H1 (cell line): Measurements from ENCODE around the gene MIPEP. TPM values are rescaled to one million over a fixed set of nuclear protein-coding genes. Genes with fewer than 3 reads are reported as not detected.

Experiments
- CTCF ChIA-PET: fragments of 300-600 bp; sonication (Branson Sonifier 250); formaldehyde crosslinking; loops from one replicate; lab custom pipeline; 2021; ENCODE audit not compliant: partially characterized antibody; lab: Charles Lee
- POLR2A ChIA-PET: fragments of 300-600 bp; sonication (Branson Sonifier 250); formaldehyde crosslinking; loops from one replicate; lab custom pipeline; 2021; ENCODE audit warnings: inconsistent platforms; ENCODE audit not compliant: partially characterized antibody; lab: Charles Lee
- DNase-seq, 2 experiments: peaks; one replicate each; pipeline versions ENCODE4 v3.0.0 to v3.0.0-alpha.2; 2010 to 2022; ENCODE audit warnings: low spot score in 2 of 2, low read depth in 1 of 2, mixed read lengths in 1 of 2
- FAIRE-seq: peaks from 2 replicates; lab custom pipeline; 2011; peaks lifted over from hg19 to GRCh38; lab: Jason Lieb, UNC
- H2AFZ ChIP-seq: 2 replicates; pipeline ENCODE4 v1.8.1; 2012; ENCODE audit warnings: low read length, inconsistent platforms
- H2AK5ac ChIP-seq: 2 replicates; pipeline ENCODE4 v1.6.1; 2013; ENCODE audit warnings: low read depth, low read length
- H2BK120ac ChIP-seq: replicated peaks from 2 replicates; pipeline ENCODE3; 2013; ENCODE audit warnings: low read depth, low read length, inconsistent platforms
- H2BK12ac ChIP-seq: 2 replicates; pipeline ENCODE4 v1.6.1; 2013; ENCODE audit warnings: low read depth, low read length
- H2BK15ac ChIP-seq: 2 replicates; pipeline ENCODE4 v1.6.1; 2013; ENCODE audit warnings: low read length
- H2BK20ac ChIP-seq: 2 replicates; pipeline ENCODE4 v1.6.1; 2013; ENCODE audit warnings: low read length
- H2BK5ac ChIP-seq: 2 replicates; pipeline ENCODE4 v1.6.1; 2013; ENCODE audit warnings: low read depth, low read length
- H3K14ac ChIP-seq: 2 replicates; pipeline ENCODE4 v1.6.1; 2013; ENCODE audit warnings: inconsistent platforms; ENCODE audit not compliant: insufficient read length
- H3K18ac ChIP-seq: 2 replicates; pipeline ENCODE4 v1.6.1; 2013; ENCODE audit warnings: low read length; ENCODE audit errors: extremely low read depth
- H3K23ac ChIP-seq: 2 replicates; pipeline ENCODE4 v1.6.1; 2013; ENCODE audit warnings: inconsistent platforms; ENCODE audit not compliant: insufficient read length
- H3K23me2 ChIP-seq: 2 replicates; pipeline ENCODE4 v1.6.1; 2013; ENCODE audit warnings: low read depth, low read length
- H3K27ac ChIP-seq: 2 replicates; pipeline ENCODE4 v1.6.1; 2011; ENCODE audit warnings: low read depth, low read length, inconsistent platforms
- H3K27me3 ChIP-seq, 4 experiments: replicated peaks in 1 of 4; 1 replicate in 1 of 4; 2 replicates in 3 of 4; pipeline versions ENCODE4 v1.6.1 to v1.8.1; 2011 to 2013; ENCODE audit warnings: low read length in 3 of 4, mild to moderate bottlenecking in 3 of 4, inconsistent platforms in 2 of 4, mixed read lengths in 2 of 4, moderate library complexity in 1 of 4; ENCODE audit not compliant: control insufficient read depth in 3 of 4, insufficient read depth in 3 of 4; ENCODE audit errors: extremely low read depth in 1 of 4
- H3K36me3 ChIP-seq, 4 experiments: 2 replicates each; pipeline versions ENCODE4 v1.6.1 to v1.8.1; 2011 to 2013; ENCODE audit warnings: mild to moderate bottlenecking in 4 of 4, low read length in 3 of 4, moderate library complexity in 2 of 4, control low read depth in 1 of 4, inconsistent platforms in 1 of 4; ENCODE audit not compliant: insufficient read depth in 4 of 4, control insufficient read depth in 2 of 4
- H3K4ac ChIP-seq: replicated peaks from 2 replicates; pipeline ENCODE3; 2013; ENCODE audit warnings: low read length, low read depth, mixed read lengths, inconsistent platforms; ENCODE audit not compliant: insufficient read length
- H3K4me1 ChIP-seq, 4 experiments: replicated peaks in 1 of 4; 1 replicate in 1 of 4; 2 replicates in 3 of 4; pipeline versions ENCODE4 v1.6.1 to v1.8.1; 2011 to 2013; ENCODE audit warnings: low read length in 3 of 4, inconsistent platforms in 2 of 4, mixed read lengths in 1 of 4; ENCODE audit not compliant: insufficient read depth in 4 of 4, control insufficient read depth in 3 of 4
- H3K4me2 ChIP-seq, 2 experiments: 2 replicates each; pipeline versions ENCODE4 v1.6.1 to v1.8.1; 2011 to 2013; ENCODE audit warnings: low read depth in 2 of 2, low read length in 2 of 2, control low read depth in 1 of 2, inconsistent platforms in 1 of 2, mild to moderate bottlenecking in 1 of 2; ENCODE audit not compliant: insufficient read depth in 1 of 2
- H3K4me3 ChIP-seq, 4 experiments: fragments of 200-600, 300-600 bp in 1 of 4; sonication (generic), shearing (Covaris generic), sonication (Bioruptor Twin) in 1 of 4; 2 replicates each; pipeline versions ENCODE4 v1.5.1 to v1.8.1; 2011 to 2016; ENCODE audit warnings: low read length in 4 of 4, low read depth in 3 of 4, control low read depth in 2 of 4, inconsistent platforms in 2 of 4, mild to moderate bottlenecking in 2 of 4, mixed read lengths in 1 of 4, moderate library complexity in 1 of 4; ENCODE audit not compliant: insufficient read depth in 2 of 4; ENCODE audit errors: extremely low read depth in 1 of 4
- H3K56ac ChIP-seq: replicated peaks from 2 replicates; pipeline ENCODE3; 2013; ENCODE audit warnings: low read depth, mild to moderate bottlenecking, mixed read lengths, low read length, inconsistent platforms; ENCODE audit not compliant: insufficient read length
- H3K79me1 ChIP-seq: 2 replicates; pipeline ENCODE4 v1.6.1; 2013; ENCODE audit warnings: low read depth, low read length, control low read depth
- H3K79me2 ChIP-seq, 2 experiments: 2 replicates each; pipeline versions ENCODE4 v1.6.1 to v1.8.1; 2012 to 2013; ENCODE audit warnings: low read length in 2 of 2, mild to moderate bottlenecking in 2 of 2, inconsistent platforms in 1 of 2; ENCODE audit not compliant: insufficient read depth in 2 of 2, control insufficient read depth in 1 of 2
- H3K9ac ChIP-seq, 4 experiments: replicated peaks in 1 of 4; 1 replicate in 1 of 4; 2 replicates in 3 of 4; pipeline versions ENCODE4 v1.6.1 to v1.8.1; 2011 to 2013; ENCODE audit warnings: low read depth in 3 of 4, low read length in 3 of 4, control low read depth in 2 of 4, mild to moderate bottlenecking in 2 of 4, moderate library complexity in 2 of 4, inconsistent platforms in 1 of 4; ENCODE audit errors: extremely low read depth in 1 of 4
- H3K9me3 ChIP-seq, 2 experiments: 2 replicates each; pipeline versions ENCODE4 v1.6.1 to v1.8.1; 2012 to 2013; ENCODE audit warnings: mild to moderate bottlenecking in 2 of 2, moderate library complexity in 2 of 2, control low read depth in 1 of 2, inconsistent platforms in 1 of 2, low read depth in 1 of 2, low read length in 1 of 2, mixed read lengths in 1 of 2; ENCODE audit not compliant: insufficient read depth in 2 of 2
- H4K20me1 ChIP-seq, 2 experiments: replicated peaks in 1 of 2; 2 replicates each; pipeline versions ENCODE3 to v1.8.1; 2011 to 2013; ENCODE audit warnings: inconsistent platforms in 2 of 2, low read length in 2 of 2, mild to moderate bottlenecking in 1 of 2; ENCODE audit not compliant: insufficient read depth in 2 of 2, control insufficient read depth in 1 of 2
- H4K5ac ChIP-seq: 2 replicates; pipeline ENCODE4 v1.6.1; 2013; ENCODE audit warnings: low read length, low read depth, mixed read lengths, inconsistent platforms; ENCODE audit not compliant: insufficient read length
- H4K8ac ChIP-seq: 2 replicates; pipeline ENCODE4 v1.8.0; 2013; ENCODE audit warnings: mild to moderate bottlenecking, moderate library complexity, low read length, inconsistent platforms; ENCODE audit not compliant: insufficient read depth; ENCODE audit errors: extremely low read depth
- H4K91ac ChIP-seq: replicated peaks from 2 replicates; pipeline ENCODE3; 2013; ENCODE audit warnings: low read length, mixed read lengths, inconsistent platforms; ENCODE audit not compliant: insufficient read length
- CHD1 ChIP-seq: IDR thresholded peaks from 2 replicates; pipeline ENCODE4 v1.6.1; 2012; ENCODE audit warnings: low read depth, low read length, improper control_type of control experiment
- RAD21 ChIP-seq, 2 experiments: IDR thresholded peaks in 1 of 2; conservative IDR thresholded peaks in 1 of 2; 2 replicates each; pipeline ENCODE4 v1.6.1; 2011; ENCODE audit warnings: low read depth in 2 of 2, low read length in 2 of 2, improper control_type of control experiment in 1 of 2, inconsistent platforms in 1 of 2, mild to moderate bottlenecking in 1 of 2, moderate library complexity in 1 of 2
- YY1 ChIP-seq: IDR thresholded peaks from 2 replicates; pipeline ENCODE4 v1.6.1; 2011; ENCODE audit warnings: low read depth, mild to moderate bottlenecking, low read length
- WGBS, 2 experiments: shearing (Covaris generic) in 1 of 2; methylation state at CpG; one replicate each; pipeline versions ENCODE4 v1.1.6 to v1.1.7; 2013 to 2015; ENCODE audit warnings: low lambda C conversion rate in 2 of 2, mixed read lengths in 2 of 2, inconsistent platforms in 1 of 2, low coverage in 1 of 2, missing lambda C conversion rate in 1 of 2; ENCODE audit not compliant: insufficient replicate concordance in 2 of 2, insufficient coverage in 1 of 2, insufficient read length in 1 of 2; ENCODE audit errors: extremely low coverage in 1 of 2, missing lambda C conversion rate in 1 of 2; 5-methylcytosine and 5-hydroxymethylcytosine counted together
- polyA plus RNA-seq, 7 experiments: library from polyadenylated mRNA; depleted of rRNA in 3 of 7; stranded (reverse) in 5 of 7; unstranded in 2 of 7; fragments of >200 nt in 5 of 7; fragments of 200-250 nt in 2 of 7; gene quantifications; 1 replicate in 5 of 7; 2 replicates in 1 of 7; 4 replicates in 1 of 7; pipeline versions ENCODE4 v1.2.1 to v1.2.3, GENCODE V29; 2011 to 2013; ENCODE audit warnings: missing spikeins in 2 of 7, mixed read lengths in 2 of 7
- total RNA-seq: library from RNA; stranded (reverse); fragmentation: NEBNext Ultra II Directional; extraction: Animal tissue kit (Norgen Biotek cat#: 25700); gene quantifications from 2 replicates; pipeline ENCODE4 v1.2.1, GENCODE V29; 2021

MIPEP gene
- total and polyA plus RNA-seq, 2 of the 8 experiments (the other 6 are each of a cell fraction or from before 2014, with no cell fraction given): 24.0 to 24.2 TPM

GRCh38 chr13:23855360-23855759 lies 33.8 kb downstream of the MIPEP start:
- Histone ChIP-seq H3K4me1 (peaks cover 0 to 2% (median 0%) of the 10 kb centered on the region in 4 experiments; a peak in 2 of 7 replicates), H4K20me1 (no peaks in the 10 kb centered on the region), H3K18ac (no peak overlapping the region), H3K27ac (no peak overlapping the region), H2BK120ac (no peak overlapping the region), H3K27me3 (no peaks in the 10 kb centered on the region), H4K91ac (no peak overlapping the region), H3K23me2 (no peaks in the 10 kb centered on the region), H3K4me2 (no peak overlapping the region), H2BK20ac (no peak overlapping the region), H3K9me3 (no peaks in the 10 kb centered on the region), H2BK15ac (no peak overlapping the region), H3K23ac (no peak overlapping the region), H3K4me3 (no peak overlapping the region), H3K14ac (no peak overlapping the region), H2AFZ (no peak overlapping the region), H3K9ac (no peak overlapping the region), H2AK5ac (no peak overlapping the region), H3K79me1 (no peaks in the 10 kb centered on the region), H3K36me3 (no peaks in the 10 kb centered on the region; a peak in 1 of 8 replicates), H3K4ac (no peak overlapping the region), H3K79me2 (no peaks in the 10 kb centered on the region), H2BK12ac (no peak overlapping the region), H4K5ac (no peak overlapping the region), H4K8ac (no peak overlapping the region), H3K56ac (no peak overlapping the region), H2BK5ac (no peak overlapping the region)
- ChIA-PET POLR2A (no interaction called here), CTCF (interaction anchor here (1.1 to 1.2 kb wide), 2 partner anchors 10 to 388 kb away, joined by 3 read pairs; no protein-coding TSS in a partner anchor)
- FAIRE-seq (no peak), DNase-seq (no peak)
- WGBS, 2 experiments: 90% methylated on average over 3 of the region's 3 CpGs; no CpG with 5 or more reads in 1 of the 2 experiments
- TF ChIP-seq YY1 (no peak), CHD1 (no peak), RAD21 (IDR thresholded peaks at IDR 0.05 in 1 of 2, conservative IDR thresholded peaks at IDR 0.05 in 1 of 2; ENCODE audit: low read depth in 2 of 2, low read length in 2 of 2) (no peak)
